Memory B cell (primary cell): Measurements from ENCODE around the gene CEBPB.
"Not testable (repeated sequence)": the region's sequence is repeated elsewhere in the genome, so short reads cannot be mapped to it uniquely, and the experiment has no call there.

ENCODE experiments used
- ATAC-seq: fragments of 150-1000 bp; cut with Tn5 transposase; 2 replicates; pipeline ENCODE4 v1.10.0; 2021; ENCODE audit warnings: low read depth, mild to moderate bottlenecking, moderate library complexity
- DNase-seq, 2 donors: peaks; one replicate each; pipeline ENCODE4 v3.0.0; 2022; ENCODE audit warnings: low spot score in 2 of 2
- H3K27ac Mint-ChIP-seq: one replicate; pipeline ENCODE4 v1.8.0; 2022; ENCODE audit warnings: mild to moderate bottlenecking, moderate library complexity, mixed read lengths
- H3K27me3 Mint-ChIP-seq: one replicate; pipeline ENCODE4 v1.8.0; 2022; ENCODE audit warnings: mixed read lengths
- H3K36me3 Mint-ChIP-seq: one replicate; pipeline ENCODE4 v1.8.0; 2022; ENCODE audit warnings: mild to moderate bottlenecking, mixed read lengths
- H3K4me1 Mint-ChIP-seq: one replicate; pipeline ENCODE4 v1.8.0; 2022; ENCODE audit warnings: mixed read lengths
- H3K4me3 Mint-ChIP-seq: one replicate; pipeline ENCODE4 v1.8.0; 2022; ENCODE audit warnings: mild to moderate bottlenecking, moderate library complexity, mixed read lengths
- H3K9me3 Mint-ChIP-seq: one replicate; pipeline ENCODE4 v1.8.0; 2022; ENCODE audit warnings: mixed read lengths

Gene CEBPB

DNA sequence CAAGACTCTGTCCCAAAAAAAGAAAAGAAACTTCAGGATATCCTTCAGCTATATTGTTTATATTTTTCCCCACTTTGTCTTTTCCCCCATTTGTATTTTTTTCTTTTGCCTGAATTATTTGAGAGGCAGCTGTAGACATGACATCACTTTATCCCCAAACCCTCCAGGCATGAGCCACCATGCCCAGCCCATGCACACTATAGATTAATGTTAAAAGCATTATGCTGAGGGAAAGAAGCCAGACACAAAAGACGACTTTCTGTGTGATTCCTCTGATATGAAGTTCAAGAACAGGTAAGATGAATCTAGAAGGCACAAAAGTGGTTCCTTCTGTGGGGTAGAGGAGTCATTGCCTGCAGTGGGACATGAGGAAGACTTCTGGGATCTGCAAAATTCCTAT, 16.4 kb downstream of the CEBPB start:
- no peaks in the 10 kb centered on the region for H3K4me1 Mint-ChIP-seq
- H3K27ac Mint-ChIP-seq, result no peak overlapping the region
- H3K27me3 Mint-ChIP-seq, result peaks cover 8% of the 10 kb centered on the region
- peaks cover 7% of the 10 kb centered on the region for H3K9me3 Mint-ChIP-seq
- no peak for ATAC-seq
- H3K4me3 Mint-ChIP-seq, result no peak overlapping the region
- H3K36me3 Mint-ChIP-seq, result no peaks in the 10 kb centered on the region
- DNase-seq, result no peak

GRCh38 chr20:50208085-50208491, 17.5 kb downstream of the CEBPB start:
- H3K36me3 Mint-ChIP-seq, result no peaks in the 10 kb centered on the region
- peaks cover 7% of the 10 kb centered on the region for H3K9me3 Mint-ChIP-seq
- H3K4me3 Mint-ChIP-seq, result no peak overlapping the region
- no peak for ATAC-seq
- no peak overlapping the region for H3K27ac Mint-ChIP-seq
- DNase-seq, result no peak
- peaks cover 12% of the 10 kb centered on the region for H3K27me3 Mint-ChIP-seq
- H3K4me1 Mint-ChIP-seq, result no peaks in the 10 kb centered on the region

GRCh38 chr20:50208815-50209214, 18.2 kb downstream of the CEBPB start:
- H3K27ac Mint-ChIP-seq, H3K36me3 Mint-ChIP-seq, ATAC-seq, H3K9me3 Mint-ChIP-seq, DNase-seq, H3K4me1 Mint-ChIP-seq, H3K4me3 Mint-ChIP-seq: not testable (repeated sequence)
- H3K27me3 Mint-ChIP-seq, result peaks cover 18% of the 10 kb centered on the region

GRCh38 chr20:50210066-50210619, 19.5 kb downstream of the CEBPB start:
- DNase-seq (no peak), ATAC-seq (no peak)
- Mint-ChIP-seq H3K4me1 (no peaks in the 10 kb centered on the region), H3K36me3 (no peaks in the 10 kb centered on the region), H3K9me3 (no peaks in the 10 kb centered on the region), H3K27ac (no peak overlapping the region), H3K27me3 (peaks cover 24% of the 10 kb centered on the region), H3K4me3 (no peak overlapping the region)

DNA sequence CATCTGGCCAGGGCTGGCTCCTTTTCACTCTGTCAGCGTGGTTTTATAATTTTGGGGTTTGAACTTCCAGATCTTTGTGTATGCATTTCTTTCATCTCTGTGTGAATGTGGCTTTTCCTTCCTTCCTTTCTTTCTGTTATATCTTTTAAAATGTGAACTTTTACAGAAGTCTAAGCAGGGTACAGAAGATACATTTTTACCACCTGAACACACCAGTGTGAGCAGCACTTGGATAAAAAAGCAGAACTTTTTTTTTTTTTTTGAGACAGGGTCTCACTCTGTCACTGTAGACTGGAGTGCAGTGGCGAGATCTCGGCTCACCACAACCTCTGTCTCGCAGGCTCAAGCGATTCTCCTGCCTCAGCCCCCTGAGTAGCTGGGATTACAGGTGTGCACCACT, 20.5 kb downstream of the CEBPB start:
- H3K27me3 Mint-ChIP-seq, result peaks cover 30% of the 10 kb centered on the region
- no peak overlapping the region for H3K27ac Mint-ChIP-seq
- H3K4me3 Mint-ChIP-seq, result no peak overlapping the region
- H3K36me3 Mint-ChIP-seq, result no peaks in the 10 kb centered on the region
- no peaks in the 10 kb centered on the region for H3K4me1 Mint-ChIP-seq
- DNase-seq, result no peak
- no peaks in the 10 kb centered on the region for H3K9me3 Mint-ChIP-seq
- ATAC-seq, result no peak

DNA sequence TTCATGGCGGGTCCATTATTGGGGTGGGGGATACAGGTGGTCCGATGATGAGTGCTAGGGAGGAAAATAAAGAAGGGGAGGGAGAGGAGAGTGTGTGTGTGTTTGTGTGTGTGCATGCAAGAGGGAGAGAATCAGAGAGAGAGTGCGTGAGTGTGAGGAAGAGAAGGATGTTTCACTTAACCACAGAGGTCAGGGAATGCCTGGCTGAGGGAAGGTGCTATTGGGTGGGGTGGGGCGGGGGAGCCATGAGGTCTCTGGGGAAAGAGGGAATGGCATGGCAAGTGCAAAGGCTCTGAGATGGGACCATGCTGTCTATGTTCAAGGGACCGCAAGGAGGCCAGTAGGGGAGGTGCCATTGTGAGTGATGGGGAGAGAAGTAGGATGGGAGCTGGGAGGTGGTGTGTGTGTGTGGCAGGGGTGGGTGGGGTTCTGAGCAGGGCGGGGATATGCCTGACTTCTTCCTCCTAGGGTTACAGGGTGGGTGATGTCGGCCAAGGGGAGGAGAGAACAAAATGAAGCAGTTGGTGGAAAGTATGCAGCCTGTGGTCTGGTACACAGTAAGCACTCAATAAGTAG, 23.0 kb downstream of the CEBPB start:
- H3K27me3 Mint-ChIP-seq, result peaks cover 31% of the 10 kb centered on the region
- no peaks in the 10 kb centered on the region for H3K36me3 Mint-ChIP-seq
- H3K27ac Mint-ChIP-seq, result no peak overlapping the region
- H3K9me3 Mint-ChIP-seq, result no peaks in the 10 kb centered on the region
- H3K4me1 Mint-ChIP-seq, result no peaks in the 10 kb centered on the region
- DNase-seq (no peak), ATAC-seq (no peak)
- H3K4me3 Mint-ChIP-seq, result no peak overlapping the region

DNA sequence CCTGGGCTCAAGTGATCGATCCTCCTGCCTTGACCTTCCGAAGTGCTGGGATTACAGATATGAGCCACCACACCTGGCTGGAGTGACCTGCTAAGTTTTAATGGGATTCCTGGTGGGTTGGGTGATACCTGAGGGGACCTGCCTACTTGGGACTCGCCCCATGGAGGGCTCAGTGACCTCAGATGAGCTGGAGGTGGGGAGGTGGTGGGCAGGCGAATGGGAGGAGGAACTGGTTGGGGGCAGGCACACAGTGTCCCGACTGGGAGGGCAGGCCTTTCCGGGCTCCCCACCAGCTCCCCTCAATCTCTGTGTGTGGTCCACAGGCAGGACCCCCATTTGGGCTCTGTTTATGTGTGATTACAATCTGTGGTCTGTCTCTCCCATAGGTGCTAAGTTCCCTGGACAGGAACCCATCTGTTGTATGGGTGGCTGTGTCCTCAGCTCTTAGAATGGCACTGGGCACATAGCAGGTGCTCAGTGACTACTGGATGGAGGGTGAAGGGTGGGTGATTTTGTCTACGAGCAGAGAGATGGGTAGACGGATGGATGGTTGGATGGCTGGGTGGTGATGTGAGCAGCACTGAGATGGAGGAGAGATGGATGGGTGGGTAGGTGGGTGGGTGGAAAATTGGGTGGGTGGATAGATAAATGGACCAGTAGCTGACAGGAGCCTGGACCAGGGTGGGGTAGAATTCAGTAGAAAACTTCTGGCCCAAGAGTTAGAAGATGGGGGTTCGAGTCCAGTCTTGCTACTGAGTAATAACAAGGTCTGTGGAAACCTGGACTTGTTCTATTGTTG, 23.8 kb downstream of the CEBPB start:
- Mint-ChIP-seq H3K27me3 (peaks cover 35% of the 10 kb centered on the region), H3K4me1 (peaks cover 3% of the 10 kb centered on the region), H3K27ac (no peak overlapping the region), H3K4me3 (no peak overlapping the region), H3K36me3 (no peaks in the 10 kb centered on the region), H3K9me3 (no peaks in the 10 kb centered on the region)
- ATAC-seq (no peak), DNase-seq (no peak)

DNA sequence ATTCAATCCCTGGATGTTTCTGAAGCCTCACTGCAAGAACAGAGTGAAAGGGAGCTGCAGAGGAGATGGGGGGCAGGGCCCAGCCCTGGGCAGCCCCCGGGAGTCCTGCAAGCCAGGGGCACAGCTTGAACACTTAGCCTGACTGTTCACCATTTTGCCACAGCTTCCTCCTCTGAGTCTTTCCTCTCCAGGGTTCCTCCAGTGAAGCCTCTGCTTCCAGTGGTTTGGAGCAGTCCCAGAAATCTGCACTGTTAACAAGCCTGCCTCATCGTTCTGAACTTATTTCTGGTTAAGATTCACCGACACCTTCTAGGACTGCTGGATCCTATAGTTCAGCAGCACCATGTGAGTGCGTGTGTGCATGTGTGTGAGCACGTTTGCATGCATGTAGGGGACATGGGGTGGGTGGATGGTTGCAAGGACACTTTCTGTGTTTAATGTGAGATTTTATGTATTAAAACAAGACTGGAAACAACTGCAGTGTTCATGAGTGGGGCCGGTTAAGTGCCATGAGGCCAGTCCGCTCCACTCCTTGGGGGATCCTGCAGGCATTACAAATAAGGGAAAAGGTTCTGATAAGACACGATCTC, 24.6 kb downstream of the CEBPB start:
- Mint-ChIP-seq H3K9me3 (peaks cover 2% of the 10 kb centered on the region), H3K36me3 (no peaks in the 10 kb centered on the region), H3K4me1 (peaks cover 5% of the 10 kb centered on the region), H3K27ac (no peak overlapping the region), H3K4me3 (no peak overlapping the region), H3K27me3 (peaks cover 39% of the 10 kb centered on the region)
- ATAC-seq, result no peak
- no peak for DNase-seq

- Mint-ChIP-seq H3K4me1 (peaks cover 7% of the 10 kb centered on the region), H3K27ac (no peak overlapping the region), H3K36me3 (no peaks in the 10 kb centered on the region), H3K27me3 (peaks cover 40% of the 10 kb centered on the region), H3K4me3 (no peak overlapping the region), H3K9me3 (peaks cover 2% of the 10 kb centered on the region)
- ATAC-seq, result no peak
- no peak for DNase-seq
These were observed 25.3 kb downstream of the CEBPB start for GRCh38 chr20:50215926-50216325.

GRCh38 chr20:50216543-50217206, 26.0 kb downstream of the CEBPB start:
- Mint-ChIP-seq H3K27ac (no peak overlapping the region), H3K27me3 (peaks cover 37% of the 10 kb centered on the region), H3K36me3 (no peaks in the 10 kb centered on the region), H3K4me1 (peaks cover 7% of the 10 kb centered on the region), H3K9me3 (peaks cover 2% of the 10 kb centered on the region), H3K4me3 (no peak overlapping the region)
- no peak for ATAC-seq
- no peak for DNase-seq

- no peak for ATAC-seq
- DNase-seq, result no peak
- no peaks in the 10 kb centered on the region for H3K36me3 Mint-ChIP-seq
- peaks cover 2% of the 10 kb centered on the region for H3K9me3 Mint-ChIP-seq
- H3K27ac Mint-ChIP-seq, result no peak overlapping the region
- H3K27me3 Mint-ChIP-seq, result peaks cover 36% of the 10 kb centered on the region
- no peak overlapping the region for H3K4me3 Mint-ChIP-seq
- peaks cover 7% of the 10 kb centered on the region for H3K4me1 Mint-ChIP-seq
These were observed 26.7 kb downstream of the CEBPB start for GRCh38 chr20:50217207-50217949.

DNA sequence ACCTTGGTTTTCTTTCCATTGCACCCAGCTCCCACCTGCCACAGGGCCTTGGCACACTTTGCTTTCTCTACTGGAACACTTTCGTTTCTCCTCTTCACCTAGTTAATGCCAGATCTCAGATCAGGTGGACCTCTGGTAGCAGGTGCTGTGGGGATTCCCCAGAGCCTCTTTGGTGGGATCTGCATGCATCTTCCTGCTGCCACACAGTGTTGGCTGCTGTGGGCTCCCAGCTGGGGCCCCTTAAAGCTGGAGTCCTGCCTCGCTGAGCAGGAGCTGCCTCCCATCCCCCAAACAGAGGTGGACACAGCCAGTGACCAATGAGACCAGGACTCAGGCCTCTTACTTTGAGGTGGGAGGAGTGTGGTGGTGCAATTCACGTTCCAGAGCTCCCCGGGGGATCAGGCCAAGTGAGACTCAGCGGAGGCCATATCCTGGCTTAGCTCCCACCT, 28.4 kb downstream of the CEBPB start:
- no peak for ATAC-seq
- H3K27me3 Mint-ChIP-seq, result peaks cover 25% of the 10 kb centered on the region

GRCh38 chr20:50219600-50219999, 29.0 kb downstream of the CEBPB start:
- Mint-ChIP-seq H3K27ac (no peak overlapping the region), H3K4me3 (no peak overlapping the region), H3K36me3 (no peaks in the 10 kb centered on the region), H3K4me1 (peaks cover 7% of the 10 kb centered on the region), H3K27me3 (peaks cover 23% of the 10 kb centered on the region), H3K9me3 (peaks cover 5% of the 10 kb centered on the region)
- ATAC-seq, result no peak
- no peak for DNase-seq

More for the DNA sequence above, 28.4 kb downstream of the CEBPB start:
- peaks cover 3% of the 10 kb centered on the region for H3K9me3 Mint-ChIP-seq
- DNase-seq, result no peak
- H3K4me1 Mint-ChIP-seq, result peaks cover 7% of the 10 kb centered on the region
- no peak overlapping the region for H3K27ac Mint-ChIP-seq
- no peaks in the 10 kb centered on the region for H3K36me3 Mint-ChIP-seq
- no peak overlapping the region for H3K4me3 Mint-ChIP-seq
